GM18867 (cell line): ENCODE results near the gene RTEL1.
"Not testable (repeated sequence)": the region's sequence is repeated elsewhere in the genome, so short reads cannot be mapped to it uniquely, and the experiment has no call there.

ENCODE experiments used
- ATAC-seq: cut with Tn5 transposase; IDR thresholded peaks from one replicate; pipeline ENCODE4 v1.9.1; 2021; ENCODE audit warnings: mild to moderate bottlenecking, moderate library complexity; ENCODE audit not compliant: unreplicated experiment

Gene RTEL1, protein sequence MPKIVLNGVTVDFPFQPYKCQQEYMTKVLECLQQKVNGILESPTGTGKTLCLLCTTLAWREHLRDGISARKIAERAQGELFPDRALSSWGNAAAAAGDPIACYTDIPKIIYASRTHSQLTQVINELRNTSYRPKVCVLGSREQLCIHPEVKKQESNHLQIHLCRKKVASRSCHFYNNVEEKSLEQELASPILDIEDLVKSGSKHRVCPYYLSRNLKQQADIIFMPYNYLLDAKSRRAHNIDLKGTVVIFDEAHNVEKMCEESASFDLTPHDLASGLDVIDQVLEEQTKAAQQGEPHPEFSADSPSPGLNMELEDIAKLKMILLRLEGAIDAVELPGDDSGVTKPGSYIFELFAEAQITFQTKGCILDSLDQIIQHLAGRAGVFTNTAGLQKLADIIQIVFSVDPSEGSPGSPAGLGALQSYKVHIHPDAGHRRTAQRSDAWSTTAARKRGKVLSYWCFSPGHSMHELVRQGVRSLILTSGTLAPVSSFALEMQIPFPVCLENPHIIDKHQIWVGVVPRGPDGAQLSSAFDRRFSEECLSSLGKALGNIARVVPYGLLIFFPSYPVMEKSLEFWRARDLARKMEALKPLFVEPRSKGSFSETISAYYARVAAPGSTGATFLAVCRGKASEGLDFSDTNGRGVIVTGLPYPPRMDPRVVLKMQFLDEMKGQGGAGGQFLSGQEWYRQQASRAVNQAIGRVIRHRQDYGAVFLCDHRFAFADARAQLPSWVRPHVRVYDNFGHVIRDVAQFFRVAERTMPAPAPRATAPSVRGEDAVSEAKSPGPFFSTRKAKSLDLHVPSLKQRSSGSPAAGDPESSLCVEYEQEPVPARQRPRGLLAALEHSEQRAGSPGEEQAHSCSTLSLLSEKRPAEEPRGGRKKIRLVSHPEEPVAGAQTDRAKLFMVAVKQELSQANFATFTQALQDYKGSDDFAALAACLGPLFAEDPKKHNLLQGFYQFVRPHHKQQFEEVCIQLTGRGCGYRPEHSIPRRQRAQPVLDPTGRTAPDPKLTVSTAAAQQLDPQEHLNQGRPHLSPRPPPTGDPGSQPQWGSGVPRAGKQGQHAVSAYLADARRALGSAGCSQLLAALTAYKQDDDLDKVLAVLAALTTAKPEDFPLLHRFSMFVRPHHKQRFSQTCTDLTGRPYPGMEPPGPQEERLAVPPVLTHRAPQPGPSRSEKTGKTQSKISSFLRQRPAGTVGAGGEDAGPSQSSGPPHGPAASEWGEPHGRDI (N-terminal part only)

DNA sequence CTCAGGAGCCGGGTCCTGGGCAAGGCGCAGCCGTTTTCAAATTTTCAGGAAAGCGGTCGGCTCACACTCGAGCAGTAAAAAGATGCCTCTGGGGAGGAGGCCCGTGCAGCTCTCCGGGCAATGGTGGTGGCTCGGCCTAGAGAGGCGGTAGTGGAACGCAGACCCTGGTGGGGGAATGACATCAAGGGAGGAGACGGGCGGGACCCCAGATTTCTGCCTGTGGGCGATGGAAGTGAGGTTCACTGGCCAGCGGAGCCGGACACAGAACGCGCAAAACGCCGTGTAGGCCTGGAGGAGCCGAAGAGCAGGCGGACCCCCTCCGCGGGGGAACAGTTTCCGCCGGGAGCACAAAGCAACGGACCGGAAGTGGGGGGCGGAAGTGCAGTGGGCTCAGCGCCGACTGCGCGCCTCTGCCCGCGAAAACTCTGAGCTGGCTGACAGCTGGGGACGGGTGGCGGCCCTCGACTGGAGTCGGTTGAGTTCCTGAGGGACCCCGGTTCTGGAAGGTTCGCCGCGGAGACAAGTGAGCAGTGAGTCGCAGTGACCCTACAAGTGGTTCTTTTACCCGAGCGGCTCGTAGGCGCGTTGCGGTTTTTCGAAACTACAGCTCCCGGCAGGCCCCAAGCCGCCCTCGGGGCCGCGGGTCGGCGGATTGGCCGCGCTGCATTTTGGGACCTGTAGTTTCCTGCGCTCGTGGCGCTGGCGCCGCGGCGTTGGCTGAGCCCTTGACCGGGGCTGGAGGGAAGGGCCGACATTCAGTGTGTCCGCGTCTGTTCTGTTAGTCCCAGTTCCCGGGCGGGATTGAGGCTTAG, at the start of gene RTEL1:
RTEL1 (plus strand) TSS at position 376 of the 812 bp plus-strand sequence. CDS start 1,091 bp downstream, outside the sequence.
- peak; percentile 85 for ATAC-seq

- no peak for ATAC-seq
Observed at GRCh38 chr20:63610581-63611435, 47.3 kb upstream of the RTEL1 start.

DNA sequence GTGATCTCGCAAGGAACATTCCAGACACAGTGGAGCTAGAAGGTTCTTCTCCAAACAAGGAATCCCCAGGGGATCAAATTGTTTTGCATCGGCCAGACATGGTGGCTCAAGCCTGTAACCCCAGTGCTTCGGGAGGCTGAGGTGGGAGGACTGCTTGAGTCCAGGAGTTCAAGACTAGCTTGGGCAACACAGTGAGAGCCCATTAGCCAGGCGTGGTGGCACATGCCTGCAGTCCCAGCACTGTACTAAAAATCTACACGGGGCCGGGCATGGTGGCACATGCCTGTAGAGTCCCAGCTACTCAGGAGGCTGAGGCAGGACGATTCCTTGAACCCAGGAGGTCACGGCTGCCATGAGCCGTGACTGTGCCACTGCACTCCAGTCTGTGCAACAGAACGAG, 46.5 kb upstream of the RTEL1 start:
- ATAC-seq = no peak

DNA sequence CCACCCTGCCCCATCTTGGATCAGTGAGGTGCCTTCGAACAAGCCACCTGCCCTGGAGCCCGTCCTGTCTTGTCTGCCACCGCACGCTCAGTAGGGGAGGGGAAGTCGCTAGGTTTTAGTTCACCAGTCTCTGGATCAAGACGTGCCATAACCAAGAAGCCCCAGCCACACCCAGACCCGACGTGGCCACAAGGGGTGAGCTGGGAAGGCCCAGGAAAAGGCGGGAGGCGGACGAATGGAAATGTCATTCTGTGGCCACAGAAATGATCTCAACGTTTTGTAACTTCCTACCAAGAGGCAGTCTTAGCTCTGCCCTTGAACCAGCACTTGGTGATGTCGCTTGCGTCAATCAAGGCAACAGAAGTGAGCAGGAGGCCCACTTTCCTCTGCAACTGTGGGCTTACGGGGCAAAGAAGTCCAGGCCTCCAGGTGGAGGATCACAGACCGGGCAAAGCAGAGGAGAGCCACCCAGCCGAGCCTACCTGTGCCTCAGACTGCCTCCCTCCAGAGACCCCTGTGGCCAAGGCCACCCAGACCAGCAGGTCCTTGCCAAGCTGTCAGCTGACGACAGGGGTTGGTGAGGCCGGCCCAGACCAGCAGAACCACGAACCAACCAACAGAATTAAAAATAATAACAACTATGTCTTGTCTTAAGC, 45.7 kb upstream of the RTEL1 start:
- ATAC-seq = no peak

DNA sequence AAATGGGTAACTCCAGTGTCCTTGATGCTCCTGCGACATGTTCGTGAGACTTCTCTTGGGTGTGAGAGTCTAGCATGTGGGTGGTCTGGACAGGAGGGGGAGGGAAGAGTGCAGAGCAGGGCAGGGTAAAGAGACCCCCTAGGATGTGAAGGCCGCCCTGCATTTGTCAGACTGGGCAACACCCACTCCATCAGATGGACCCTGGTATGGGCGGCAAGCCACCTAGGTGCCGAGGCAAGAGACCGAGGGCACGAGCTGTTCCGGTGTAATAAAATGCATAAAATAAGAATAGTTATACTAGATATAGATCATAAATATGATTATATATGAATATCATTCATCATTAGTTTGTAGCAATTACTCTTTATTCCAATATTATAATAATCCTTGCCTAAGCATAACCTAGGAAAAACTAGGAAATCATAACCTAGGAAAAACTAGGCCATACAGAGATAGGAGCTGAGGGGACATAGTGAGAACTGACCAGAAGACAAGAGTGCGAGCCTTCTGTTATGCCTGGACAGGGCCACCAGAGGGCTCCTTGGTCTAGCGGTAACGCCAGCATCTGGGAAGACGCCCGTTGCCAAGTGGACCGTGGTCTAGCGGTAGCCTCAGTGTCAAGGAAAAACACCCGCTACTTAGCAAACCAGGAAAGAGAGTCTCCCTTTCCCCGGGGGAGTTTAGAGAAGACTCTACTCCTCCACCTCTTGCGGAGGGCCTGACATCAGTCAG, 44.1 kb upstream of the RTEL1 start:
- not testable (repeated sequence) for ATAC-seq

- no peak for ATAC-seq
Observed at GRCh38 chr20:63617092-63617875, 40.8 kb upstream of the RTEL1 start.

- ATAC-seq = no peak
Observed at GRCh38 chr20:63617876-63618265, 40.2 kb upstream of the RTEL1 start.

- ATAC-seq = no peak
Observed at GRCh38 chr20:63618291-63618980, 39.7 kb upstream of the RTEL1 start.

DNA sequence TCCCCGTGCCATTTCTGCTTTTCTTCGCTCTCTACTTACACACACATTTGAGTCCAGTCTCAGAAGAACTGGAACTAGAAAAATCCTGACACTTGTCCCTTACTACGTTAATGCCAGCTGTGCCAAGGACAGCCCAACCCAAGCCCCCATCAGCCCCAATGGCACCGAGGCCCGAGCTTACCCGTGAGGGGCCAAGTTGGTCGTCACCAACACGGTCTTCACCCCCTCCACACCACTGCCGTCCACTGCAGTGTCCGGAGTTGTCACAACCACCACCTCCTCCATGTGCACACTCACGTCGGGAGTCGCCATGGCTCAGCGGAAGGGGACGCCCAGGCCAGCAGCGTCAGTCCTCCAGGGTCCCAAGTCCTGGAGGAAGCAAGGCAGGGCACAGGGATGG, 39.0 kb upstream of the RTEL1 start:
- no peak for ATAC-seq

GRCh38 chr20:63619505-63619904, 38.6 kb upstream of the RTEL1 start:
- no peak for ATAC-seq

DNA sequence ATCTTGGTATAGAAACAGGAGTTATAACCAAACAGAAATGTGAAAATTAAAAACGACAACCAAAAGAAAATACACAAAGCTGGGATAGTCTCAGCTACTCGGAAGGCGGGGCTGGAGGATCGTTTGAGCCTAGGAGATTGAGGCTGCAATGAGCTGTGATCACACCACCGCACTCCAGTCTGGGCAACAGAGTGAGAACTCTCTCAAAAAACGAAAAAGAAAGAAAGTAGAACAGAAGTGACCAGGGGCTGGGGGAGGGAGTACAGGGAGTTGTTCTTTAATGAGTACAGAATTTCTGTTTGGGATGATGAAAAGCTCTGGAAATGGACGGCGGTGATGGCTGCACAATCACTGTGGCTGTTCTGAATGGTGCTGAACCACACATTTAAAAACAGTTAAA, 37.1 kb upstream of the RTEL1 start:
- no peak for ATAC-seq

DNA sequence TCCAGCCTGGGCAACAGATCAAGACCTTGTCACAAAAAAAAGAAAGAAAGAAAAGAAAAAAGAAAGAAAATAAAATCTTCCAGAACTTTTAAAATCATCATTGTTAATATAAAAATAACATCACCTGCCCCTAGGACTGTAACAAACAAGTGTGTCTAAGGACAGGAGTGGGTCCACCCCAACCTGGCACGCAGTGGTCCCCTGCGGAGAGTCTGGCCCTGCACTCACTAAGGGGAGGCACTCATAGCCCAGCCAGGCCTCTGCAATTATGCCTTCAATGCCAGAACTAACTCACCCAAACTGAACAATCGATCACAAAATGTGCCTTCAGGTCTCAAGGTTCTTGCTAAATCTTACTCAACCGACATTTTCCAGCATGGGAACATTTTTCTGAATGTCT, 36.0 kb upstream of the RTEL1 start:
- ATAC-seq = no peak

DNA sequence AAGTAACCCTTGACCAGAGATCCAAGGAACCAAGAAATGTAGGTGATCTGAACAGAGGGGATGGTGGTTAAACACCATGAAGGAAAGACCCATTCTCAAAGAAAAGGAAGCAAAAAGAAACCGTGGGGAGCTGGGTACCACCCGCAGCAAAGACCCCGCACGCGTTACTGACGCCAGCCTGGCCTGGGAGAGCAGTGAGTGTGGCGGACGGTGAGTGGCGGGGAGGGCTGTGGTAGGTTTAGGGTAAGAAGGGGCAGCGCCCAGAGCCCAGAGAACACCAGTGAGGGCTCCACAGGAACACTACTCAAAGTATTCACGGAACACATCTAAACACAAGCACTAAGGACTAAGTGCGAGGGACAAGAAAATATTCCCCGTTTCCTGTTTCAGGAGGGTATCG, 35.4 kb upstream of the RTEL1 start:
- ATAC-seq = no peak

DNA sequence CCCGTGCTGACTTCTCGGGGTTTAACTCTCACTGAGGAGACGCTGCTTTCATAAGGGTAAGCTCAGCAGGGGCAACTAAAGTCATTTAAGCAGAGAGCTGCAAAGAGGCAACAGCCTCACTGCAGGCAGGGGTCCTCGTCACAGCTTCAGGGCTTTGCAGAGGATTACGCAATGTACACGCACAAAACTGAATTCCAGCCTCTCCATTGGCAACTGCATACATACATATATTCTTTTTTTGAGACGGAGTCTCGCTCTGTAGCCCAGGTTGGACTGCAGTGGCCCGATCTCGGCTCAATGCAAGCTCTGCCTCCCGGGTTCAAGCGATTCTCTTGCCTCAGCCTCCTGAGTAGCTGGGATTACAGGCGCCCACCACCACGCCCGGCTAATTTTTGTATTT, 33.6 kb upstream of the RTEL1 start:
- no peak for ATAC-seq

DNA sequence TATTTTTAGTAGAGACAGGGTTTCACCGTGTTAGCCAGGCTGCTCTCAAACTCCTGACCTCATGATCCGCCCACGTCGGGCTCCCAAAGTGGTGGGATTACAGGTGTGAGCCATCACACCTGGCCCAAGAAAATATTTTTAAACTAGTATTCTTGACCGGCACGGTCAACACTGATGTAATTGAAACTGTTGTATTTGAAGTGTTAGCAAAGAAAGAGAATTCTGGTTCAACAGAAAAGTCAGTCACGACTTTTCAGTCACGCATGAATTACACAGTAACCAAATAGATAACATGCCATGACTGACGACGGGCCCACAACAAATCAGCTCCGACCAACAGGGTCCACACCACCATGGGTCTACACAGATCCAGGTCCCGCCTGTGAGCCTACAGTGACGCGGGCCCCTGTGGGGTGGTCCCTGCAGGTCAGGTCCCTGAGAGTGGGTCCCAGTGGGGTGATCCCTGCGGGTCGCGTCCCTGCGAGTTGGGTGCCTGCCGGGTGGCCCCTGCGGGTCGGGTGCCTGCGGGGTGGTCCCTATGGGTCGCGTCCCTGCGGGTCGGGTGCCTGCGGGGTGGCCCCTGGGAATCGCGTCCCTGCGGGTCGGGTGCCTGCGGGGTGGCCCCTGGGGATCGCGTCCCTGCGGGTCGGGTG, 32.2 kb upstream of the RTEL1 start:
- no peak for ATAC-seq

GRCh38 chr20:63626424-63627128, 31.5 kb upstream of the RTEL1 start, which contains the start of gene GMEB2:
Gene GMEB2, minus strand, starts transcription at chr20:63627101. Its CDS starts 7,704 bp downstream, at chr20:63619397.
- peak; percentile 42 for ATAC-seq
